H1 (cell line): ENCODE measurements around the gene TRIM61. TPM values are rescaled to one million over a fixed set of nuclear protein-coding genes. Genes with fewer than 3 reads are reported as not detected.
A peak's percentile ranks its signal among the peaks of the same experiment; 100 is the strongest.

Experiments
- CTCF ChIA-PET: fragments of 300-600 bp; sonication (Branson Sonifier 250); formaldehyde crosslinking; loops from one replicate; lab custom pipeline; 2021; ENCODE audit not compliant: partially characterized antibody; lab: Charles Lee
- POLR2A ChIA-PET: fragments of 300-600 bp; sonication (Branson Sonifier 250); formaldehyde crosslinking; loops from one replicate; lab custom pipeline; 2021; ENCODE audit warnings: inconsistent platforms; ENCODE audit not compliant: partially characterized antibody; lab: Charles Lee
- DNase-seq, 2 experiments: peaks; one replicate each; pipeline versions ENCODE4 v3.0.0 to v3.0.0-alpha.2; 2010 to 2022; ENCODE audit warnings: low spot score in 2 of 2, low read depth in 1 of 2, mixed read lengths in 1 of 2
- FAIRE-seq: peaks from 2 replicates; lab custom pipeline; 2011; peaks lifted over from hg19 to GRCh38; lab: Jason Lieb, UNC
- H2AFZ ChIP-seq: 2 replicates; pipeline ENCODE4 v1.8.1; 2012; ENCODE audit warnings: low read length, inconsistent platforms
- H2AK5ac ChIP-seq: 2 replicates; pipeline ENCODE4 v1.6.1; 2013; ENCODE audit warnings: low read depth, low read length
- H2BK120ac ChIP-seq: replicated peaks from 2 replicates; pipeline ENCODE3; 2013; ENCODE audit warnings: low read depth, low read length, inconsistent platforms
- H2BK12ac ChIP-seq: 2 replicates; pipeline ENCODE4 v1.6.1; 2013; ENCODE audit warnings: low read depth, low read length
- H2BK15ac ChIP-seq: 2 replicates; pipeline ENCODE4 v1.6.1; 2013; ENCODE audit warnings: low read length
- H2BK20ac ChIP-seq: 2 replicates; pipeline ENCODE4 v1.6.1; 2013; ENCODE audit warnings: low read length
- H2BK5ac ChIP-seq: 2 replicates; pipeline ENCODE4 v1.6.1; 2013; ENCODE audit warnings: low read depth, low read length
- H3K14ac ChIP-seq: 2 replicates; pipeline ENCODE4 v1.6.1; 2013; ENCODE audit warnings: inconsistent platforms; ENCODE audit not compliant: insufficient read length
- H3K18ac ChIP-seq: 2 replicates; pipeline ENCODE4 v1.6.1; 2013; ENCODE audit warnings: low read length; ENCODE audit errors: extremely low read depth
- H3K23ac ChIP-seq: 2 replicates; pipeline ENCODE4 v1.6.1; 2013; ENCODE audit warnings: inconsistent platforms; ENCODE audit not compliant: insufficient read length
- H3K23me2 ChIP-seq: 2 replicates; pipeline ENCODE4 v1.6.1; 2013; ENCODE audit warnings: low read depth, low read length
- H3K27ac ChIP-seq: 2 replicates; pipeline ENCODE4 v1.6.1; 2011; ENCODE audit warnings: low read depth, low read length, inconsistent platforms
- H3K27me3 ChIP-seq, 4 experiments: replicated peaks in 1 of 4; 1 replicate in 1 of 4; 2 replicates in 3 of 4; pipeline versions ENCODE4 v1.6.1 to v1.8.1; 2011 to 2013; ENCODE audit warnings: low read length in 3 of 4, mild to moderate bottlenecking in 3 of 4, inconsistent platforms in 2 of 4, mixed read lengths in 2 of 4, moderate library complexity in 1 of 4; ENCODE audit not compliant: control insufficient read depth in 3 of 4, insufficient read depth in 3 of 4; ENCODE audit errors: extremely low read depth in 1 of 4
- H3K36me3 ChIP-seq, 4 experiments: 2 replicates each; pipeline versions ENCODE4 v1.6.1 to v1.8.1; 2011 to 2013; ENCODE audit warnings: mild to moderate bottlenecking in 4 of 4, low read length in 3 of 4, moderate library complexity in 2 of 4, control low read depth in 1 of 4, inconsistent platforms in 1 of 4; ENCODE audit not compliant: insufficient read depth in 4 of 4, control insufficient read depth in 2 of 4
- H3K4ac ChIP-seq: replicated peaks from 2 replicates; pipeline ENCODE3; 2013; ENCODE audit warnings: low read length, low read depth, mixed read lengths, inconsistent platforms; ENCODE audit not compliant: insufficient read length
- H3K4me1 ChIP-seq, 4 experiments: replicated peaks in 1 of 4; 1 replicate in 1 of 4; 2 replicates in 3 of 4; pipeline versions ENCODE4 v1.6.1 to v1.8.1; 2011 to 2013; ENCODE audit warnings: low read length in 3 of 4, inconsistent platforms in 2 of 4, mixed read lengths in 1 of 4; ENCODE audit not compliant: insufficient read depth in 4 of 4, control insufficient read depth in 3 of 4
- H3K4me2 ChIP-seq, 2 experiments: 2 replicates each; pipeline versions ENCODE4 v1.6.1 to v1.8.1; 2011 to 2013; ENCODE audit warnings: low read depth in 2 of 2, low read length in 2 of 2, control low read depth in 1 of 2, inconsistent platforms in 1 of 2, mild to moderate bottlenecking in 1 of 2; ENCODE audit not compliant: insufficient read depth in 1 of 2
- H3K4me3 ChIP-seq, 4 experiments: fragments of 200-600, 300-600 bp in 1 of 4; sonication (generic), shearing (Covaris generic), sonication (Bioruptor Twin) in 1 of 4; 2 replicates each; pipeline versions ENCODE4 v1.5.1 to v1.8.1; 2011 to 2016; ENCODE audit warnings: low read length in 4 of 4, low read depth in 3 of 4, control low read depth in 2 of 4, inconsistent platforms in 2 of 4, mild to moderate bottlenecking in 2 of 4, mixed read lengths in 1 of 4, moderate library complexity in 1 of 4; ENCODE audit not compliant: insufficient read depth in 2 of 4; ENCODE audit errors: extremely low read depth in 1 of 4
- H3K56ac ChIP-seq: replicated peaks from 2 replicates; pipeline ENCODE3; 2013; ENCODE audit warnings: low read depth, mild to moderate bottlenecking, mixed read lengths, low read length, inconsistent platforms; ENCODE audit not compliant: insufficient read length
- H3K79me1 ChIP-seq: 2 replicates; pipeline ENCODE4 v1.6.1; 2013; ENCODE audit warnings: low read depth, low read length, control low read depth
- H3K79me2 ChIP-seq, 2 experiments: 2 replicates each; pipeline versions ENCODE4 v1.6.1 to v1.8.1; 2012 to 2013; ENCODE audit warnings: low read length in 2 of 2, mild to moderate bottlenecking in 2 of 2, inconsistent platforms in 1 of 2; ENCODE audit not compliant: insufficient read depth in 2 of 2, control insufficient read depth in 1 of 2
- H3K9ac ChIP-seq, 4 experiments: replicated peaks in 1 of 4; 1 replicate in 1 of 4; 2 replicates in 3 of 4; pipeline versions ENCODE4 v1.6.1 to v1.8.1; 2011 to 2013; ENCODE audit warnings: low read depth in 3 of 4, low read length in 3 of 4, control low read depth in 2 of 4, mild to moderate bottlenecking in 2 of 4, moderate library complexity in 2 of 4, inconsistent platforms in 1 of 4; ENCODE audit errors: extremely low read depth in 1 of 4
- H3K9me3 ChIP-seq, 2 experiments: 2 replicates each; pipeline versions ENCODE4 v1.6.1 to v1.8.1; 2012 to 2013; ENCODE audit warnings: mild to moderate bottlenecking in 2 of 2, moderate library complexity in 2 of 2, control low read depth in 1 of 2, inconsistent platforms in 1 of 2, low read depth in 1 of 2, low read length in 1 of 2, mixed read lengths in 1 of 2; ENCODE audit not compliant: insufficient read depth in 2 of 2
- H4K20me1 ChIP-seq, 2 experiments: replicated peaks in 1 of 2; 2 replicates each; pipeline versions ENCODE3 to v1.8.1; 2011 to 2013; ENCODE audit warnings: inconsistent platforms in 2 of 2, low read length in 2 of 2, mild to moderate bottlenecking in 1 of 2; ENCODE audit not compliant: insufficient read depth in 2 of 2, control insufficient read depth in 1 of 2
- H4K5ac ChIP-seq: 2 replicates; pipeline ENCODE4 v1.6.1; 2013; ENCODE audit warnings: low read length, low read depth, mixed read lengths, inconsistent platforms; ENCODE audit not compliant: insufficient read length
- H4K8ac ChIP-seq: 2 replicates; pipeline ENCODE4 v1.8.0; 2013; ENCODE audit warnings: mild to moderate bottlenecking, moderate library complexity, low read length, inconsistent platforms; ENCODE audit not compliant: insufficient read depth; ENCODE audit errors: extremely low read depth
- H4K91ac ChIP-seq: replicated peaks from 2 replicates; pipeline ENCODE3; 2013; ENCODE audit warnings: low read length, mixed read lengths, inconsistent platforms; ENCODE audit not compliant: insufficient read length
- KDM5A ChIP-seq: fragments of 200-600 bp; IDR thresholded peaks from 2 replicates; pipeline ENCODE4 v1.7.1; 2012; ENCODE audit warnings: mild to moderate bottlenecking, low read length, inconsistent platforms, mixed read lengths
- RAD21 ChIP-seq, 2 experiments: IDR thresholded peaks in 1 of 2; conservative IDR thresholded peaks in 1 of 2; 2 replicates each; pipeline ENCODE4 v1.6.1; 2011; ENCODE audit warnings: low read depth in 2 of 2, low read length in 2 of 2, improper control_type of control experiment in 1 of 2, inconsistent platforms in 1 of 2, mild to moderate bottlenecking in 1 of 2, moderate library complexity in 1 of 2
- SUZ12 ChIP-seq: fragments of 200-600 bp; sonication (generic); IDR thresholded peaks from 2 replicates; pipeline ENCODE4 v1.6.1; 2012; ENCODE audit warnings: mild to moderate bottlenecking, inconsistent platforms, low read length, moderate library complexity, mixed read lengths
- TEAD4 ChIP-seq: IDR thresholded peaks from 2 replicates; pipeline ENCODE4 v1.6.1; 2012; ENCODE audit warnings: low read depth, low read length, inconsistent platforms, mixed read lengths
- WGBS, 2 experiments: shearing (Covaris generic) in 1 of 2; methylation state at CpG; one replicate each; pipeline versions ENCODE4 v1.1.6 to v1.1.7; 2013 to 2015; ENCODE audit warnings: low lambda C conversion rate in 2 of 2, mixed read lengths in 2 of 2, inconsistent platforms in 1 of 2, low coverage in 1 of 2, missing lambda C conversion rate in 1 of 2; ENCODE audit not compliant: insufficient replicate concordance in 2 of 2, insufficient coverage in 1 of 2, insufficient read length in 1 of 2; ENCODE audit errors: extremely low coverage in 1 of 2, missing lambda C conversion rate in 1 of 2; 5-methylcytosine and 5-hydroxymethylcytosine counted together
- polyA plus RNA-seq, 7 experiments: library from polyadenylated mRNA; depleted of rRNA in 3 of 7; stranded (reverse) in 5 of 7; unstranded in 2 of 7; fragments of >200 nt in 5 of 7; fragments of 200-250 nt in 2 of 7; gene quantifications; 1 replicate in 5 of 7; 2 replicates in 1 of 7; 4 replicates in 1 of 7; pipeline versions ENCODE4 v1.2.1 to v1.2.3, GENCODE V29; 2011 to 2013; ENCODE audit warnings: missing spikeins in 2 of 7, mixed read lengths in 2 of 7
- total RNA-seq: library from RNA; stranded (reverse); fragmentation: NEBNext Ultra II Directional; extraction: Animal tissue kit (Norgen Biotek cat#: 25700); gene quantifications from 2 replicates; pipeline ENCODE4 v1.2.1, GENCODE V29; 2021
- TF ChIP-seq, protein P1 (sequence below): IDR thresholded peaks from 2 replicates; pipeline ENCODE4 v1.6.1; 2011; ENCODE audit warnings: low read length, improper control_type of control experiment
- TF ChIP-seq, protein P2 (sequence below), 3 experiments: IDR thresholded peaks; 1 replicate in 2 of 3; 2 replicates in 1 of 3; pipeline versions ENCODE4 v1.5.1 to v1.6.1; 2011; ENCODE audit warnings: low read length in 3 of 3, mild to moderate bottlenecking in 3 of 3, inconsistent platforms in 2 of 3, low read depth in 1 of 3, moderate library complexity in 1 of 3; ENCODE audit not compliant: insufficient read depth in 1 of 3; ENCODE audit errors: control extremely low read depth in 1 of 3

The TRIM61 gene
- total and polyA plus RNA-seq, 2 of the 8 experiments (the other 6 are each of a cell fraction or from before 2014, with no cell fraction given) = 0.18 to 5.0 TPM

DNA sequence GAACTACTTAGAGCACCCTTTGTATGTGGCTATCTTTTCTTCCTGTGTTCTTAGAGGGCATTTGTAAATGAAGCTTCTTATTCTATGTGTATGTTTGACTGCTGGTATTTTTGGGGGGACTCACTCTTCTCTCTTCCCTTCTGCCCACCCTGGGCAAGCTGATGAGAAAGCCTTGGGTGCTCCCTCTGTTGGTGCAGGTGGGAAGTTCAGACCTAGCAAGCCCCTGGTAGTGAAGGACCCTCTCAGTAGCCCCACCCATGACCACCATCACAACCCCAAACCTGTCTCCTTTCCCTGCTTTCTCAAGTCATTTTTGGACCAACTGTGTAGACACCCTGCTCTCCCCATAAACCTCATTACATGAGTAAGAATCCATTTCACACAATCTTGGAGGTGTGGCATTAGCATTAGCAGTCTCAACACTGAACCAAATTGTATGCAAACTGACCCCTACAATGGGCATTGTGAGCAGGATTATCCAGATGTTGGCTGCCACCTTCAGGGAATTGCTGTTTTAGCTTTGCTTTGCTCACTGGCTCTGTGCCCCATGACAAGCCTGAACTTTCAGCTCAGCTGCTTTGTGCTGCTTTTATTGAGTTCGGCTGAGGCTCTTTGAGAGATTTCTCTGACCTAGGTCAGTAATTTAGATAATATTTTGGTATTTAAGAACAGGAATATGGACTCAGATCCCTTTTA, 27.9 kb downstream of the TRIM61 start:
- ChIA-PET POLR2A (interaction anchor here (0.7 to 2.0 kb wide), 4 partner anchors 8 to 388 kb away, joined by 3 to 4 read pairs (median 4); no protein-coding TSS in a partner anchor), CTCF (interaction anchor here (0.6 to 13.0 kb wide), 45 partner anchors 12 to 570 kb away, joined by 3 to 279 read pairs (median 4); partner anchors contain the start of genes TMEM192 and TRIM61)
- no peaks in the 10 kb centered on the region for H3K36me3 ChIP-seq
- H3K79me1 ChIP-seq = no peaks in the 10 kb centered on the region
- H3K14ac ChIP-seq = no peak overlapping the region
- no peak overlapping the region for H3K4ac ChIP-seq
- H4K91ac ChIP-seq = no peak overlapping the region
- H2AK5ac ChIP-seq = no peak overlapping the region
- H3K27me3 ChIP-seq = no peaks in the 10 kb centered on the region
- H3K23ac ChIP-seq = no peak overlapping the region
- no peak overlapping the region for H4K5ac ChIP-seq
- H2BK12ac ChIP-seq = no peak overlapping the region
- no peak overlapping the region for H2BK5ac ChIP-seq
- TF ChIP-seq, protein P1, sequence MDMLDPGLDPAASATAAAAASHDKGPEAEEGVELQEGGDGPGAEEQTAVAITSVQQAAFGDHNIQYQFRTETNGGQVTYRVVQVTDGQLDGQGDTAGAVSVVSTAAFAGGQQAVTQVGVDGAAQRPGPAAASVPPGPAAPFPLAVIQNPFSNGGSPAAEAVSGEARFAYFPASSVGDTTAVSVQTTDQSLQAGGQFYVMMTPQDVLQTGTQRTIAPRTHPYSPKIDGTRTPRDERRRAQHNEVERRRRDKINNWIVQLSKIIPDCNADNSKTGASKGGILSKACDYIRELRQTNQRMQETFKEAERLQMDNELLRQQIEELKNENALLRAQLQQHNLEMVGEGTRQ = no peak
- TF ChIP-seq SUZ12 (no peak), TEAD4 (no peak), RAD21 (IDR thresholded peaks at IDR 0.05 in 1 of 2, conservative IDR thresholded peaks at IDR 0.05 in 1 of 2; ENCODE audit: low read depth in 2 of 2, low read length in 2 of 2) (peak; percentile 57 to 66), KDM5A (no peak)
- TF ChIP-seq, protein P2, sequence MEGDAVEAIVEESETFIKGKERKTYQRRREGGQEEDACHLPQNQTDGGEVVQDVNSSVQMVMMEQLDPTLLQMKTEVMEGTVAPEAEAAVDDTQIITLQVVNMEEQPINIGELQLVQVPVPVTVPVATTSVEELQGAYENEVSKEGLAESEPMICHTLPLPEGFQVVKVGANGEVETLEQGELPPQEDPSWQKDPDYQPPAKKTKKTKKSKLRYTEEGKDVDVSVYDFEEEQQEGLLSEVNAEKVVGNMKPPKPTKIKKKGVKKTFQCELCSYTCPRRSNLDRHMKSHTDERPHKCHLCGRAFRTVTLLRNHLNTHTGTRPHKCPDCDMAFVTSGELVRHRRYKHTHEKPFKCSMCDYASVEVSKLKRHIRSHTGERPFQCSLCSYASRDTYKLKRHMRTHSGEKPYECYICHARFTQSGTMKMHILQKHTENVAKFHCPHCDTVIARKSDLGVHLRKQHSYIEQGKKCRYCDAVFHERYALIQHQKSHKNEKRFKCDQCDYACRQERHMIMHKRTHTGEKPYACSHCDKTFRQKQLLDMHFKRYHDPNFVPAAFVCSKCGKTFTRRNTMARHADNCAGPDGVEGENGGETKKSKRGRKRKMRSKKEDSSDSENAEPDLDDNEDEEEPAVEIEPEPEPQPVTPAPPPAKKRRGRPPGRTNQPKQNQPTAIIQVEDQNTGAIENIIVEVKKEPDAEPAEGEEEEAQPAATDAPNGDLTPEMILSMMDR (IDR thresholded peaks at IDR 0.05; ENCODE audit: control extremely low read depth in 1 of 3, insufficient read depth in 1 of 3, low read depth in 1 of 3, low read length in 3 of 3) = peak; percentile 59 to 76 (median 62)
- WGBS, 2 experiments = 93% methylated on average over 1 of the region's 1 CpG; no CpG with 5 or more reads in 1 of the 2 experiments
- H3K27ac ChIP-seq = no peak overlapping the region; the same call in 1 of the 2 replicates
- H3K9me3 ChIP-seq = no peaks in the 10 kb centered on the region
- DNase-seq = peak in 1 of 2 experiments; percentile 80
- H2BK120ac ChIP-seq = no peak overlapping the region
- no peak overlapping the region for H3K18ac ChIP-seq
- H2BK15ac ChIP-seq = no peak overlapping the region
- H3K4me2 ChIP-seq = no peak overlapping the region; a peak in 1 of 4 replicates
- H3K79me2 ChIP-seq = no peaks in the 10 kb centered on the region
- FAIRE-seq = peak; percentile 71
- H3K9ac ChIP-seq = no peak overlapping the region
- peak overlapping the region; percentile 94 for H2AFZ ChIP-seq
- H3K4me3 ChIP-seq = no peak overlapping the region
- H3K56ac ChIP-seq = no peak overlapping the region
- no peaks in the 10 kb centered on the region for H4K20me1 ChIP-seq
- no peaks in the 10 kb centered on the region for H3K23me2 ChIP-seq
- H2BK20ac ChIP-seq = no peak overlapping the region
- H3K4me1 ChIP-seq = no peaks in the 10 kb centered on the region
- no peak overlapping the region for H4K8ac ChIP-seq
